Pancreas (tissue), 10 donors: ENCODE results near the gene CHCHD3. TPM values are rescaled to one million over a fixed set of nuclear protein-coding genes. Genes with fewer than 3 reads are reported as not detected.

Experiments used
- ATAC-seq, 4 donors: fragments of 200-7000 bp; cut with Tn5 transposase; one replicate each; pipeline versions ENCODE4 v1.8.0 to v1.9.1; 2020; ENCODE audit warnings: mild to moderate bottlenecking in 4 of 4, moderate library complexity in 4 of 4
- DNase-seq, 6 donors: peaks; one replicate each; pipeline ENCODE4 v3.0.0-alpha.2; 2020
- FAIRE-seq: peaks from 2 replicates; lab custom pipeline; 2012; peaks lifted over from hg19 to GRCh38; lab: Jason Lieb, UNC
- H3K27ac ChIP-seq, 4 donors: fragments of 200-600 bp; sonication (generic); 1 replicate in 3 of 4; 2 replicates in 1 of 4; pipeline versions ENCODE4 v1.5.0 to v1.8.0; 2020
- H3K27me3 ChIP-seq, 4 donors: fragments of 200-600 bp; one replicate each; pipeline ENCODE4 v1.8.0; 2021
- H3K36me3 ChIP-seq, 3 donors: fragments of 200-600 bp; sonication (generic) in 1 of 3; one replicate each; pipeline versions ENCODE4 v1.5.0 to v1.8.0; 2020 to 2021
- H3K4me1 ChIP-seq, 3 donors: fragments of 200-600 bp; one replicate each; pipeline ENCODE4 v1.8.0; 2021
- H3K4me3 ChIP-seq, 4 donors: fragments of 200-600 bp; sonication (generic) in 2 of 4; one replicate each; pipeline versions ENCODE4 v1.5.0 to v1.8.0; 2020 to 2021
- H3K9me3 ChIP-seq, 4 donors: fragments of 200-600 bp; one replicate each; pipeline ENCODE4 v1.8.0; 2021
- CTCF ChIP-seq, 4 donors: fragments of 200-600 bp; sonication (generic) in 3 of 4; IDR thresholded peaks; one replicate each; pipeline versions ENCODE4 v1.5.0 to v1.8.0; 2021; ENCODE audit warnings: antibody characterized with exemption in 4 of 4
- WGBS, 2 donors: extraction: QIAGEN DNeasy Blood & Tissue Kit; methylation state at CpG; one replicate each; pipeline ENCODE4 v1.1.7; 2013; 5-methylcytosine and 5-hydroxymethylcytosine counted together
- intact Hi-C, 3 donors: fragments of 100-400 bp; cut with DNase I; formaldehyde crosslinking; loops; one replicate each; pipeline versions ENCODE4 v1.11.1 to v1.14.2; 2022
- polyA plus RNA-seq, 2 donors: library from polyadenylated mRNA; stranded (reverse); fragments of 200-250 nt; gene quantifications; one replicate each; pipeline ENCODE4 v1.2.3, GENCODE V29; 2013
- total RNA-seq, 6 donors: library from RNA; stranded (reverse); fragmentation: NEBNext Ultra II Directional in 4 of 6; extraction: Animal tissue kit (Norgen Biotek cat#: 25700) in 4 of 6; gene quantifications; one replicate each; pipeline versions ENCODE4 v1.2.1 to v1.2.4, GENCODE V29; 2021 to 2023
- donor health status: healthy with polysubstance abuse.
- donor health status: DM: no; HTN: no; CAD: no; lungs with moderate emphysema.
- donor health status: DM: no; HTN: no; CAD: no.
- donor health status: control.
- donor health status: control.
- donor health status: Bipolar disorder and iron deficiency.
- donor health status: DM: yes; HTN: yes; CAD: no.
- donor health status: DM: no; HTN: no; CAD: no.
- donor health status: DM: no; HTN: no; CAD: no.
- donor health status: DM: yes; HTN: yes; CAD: no.

Gene CHCHD3
- total and polyA plus RNA-seq, 8 donors, result 7.9 to 23.2 (median 19.3) TPM

GRCh38 chr7:132944774-132945173 lies 137.1 kb downstream of the CHCHD3 start:
- no peaks in the 10 kb centered on the region for H3K9me3 ChIP-seq
- FAIRE-seq (no peak), DNase-seq (no peak), ATAC-seq (no peak)
- WGBS, 2 donors, result 95 to 96% methylated on average over 3 of the region's 3 CpGs
- no peak overlapping the region for H3K4me3 ChIP-seq
- H3K27ac ChIP-seq, result no peak overlapping the region
- H3K27me3 ChIP-seq, result no peaks in the 10 kb centered on the region
- intact Hi-C loops, result no loop called here
- no peaks in the 10 kb centered on the region for H3K36me3 ChIP-seq
- no peaks in the 10 kb centered on the region for H3K4me1 ChIP-seq
- TF ChIP-seq CTCF (IDR thresholded peaks at IDR 0.05), result no peak

- no peaks in the 10 kb centered on the region for H3K27me3 ChIP-seq
- FAIRE-seq (no peak), ATAC-seq (no peak), DNase-seq (no peak)
- H3K4me3 ChIP-seq, result no peak overlapping the region
- no peaks in the 10 kb centered on the region for H3K4me1 ChIP-seq
- no peaks in the 10 kb centered on the region for H3K36me3 ChIP-seq
- H3K9me3 ChIP-seq, result no peaks in the 10 kb centered on the region
- intact Hi-C loops, result no loop called here
- WGBS, 2 donors, result 98% methylated on average over 1 of the region's 1 CpG
- no peak overlapping the region for H3K27ac ChIP-seq
- TF ChIP-seq CTCF (IDR thresholded peaks at IDR 0.05), result no peak
These were observed 138.2 kb downstream of the CHCHD3 start for GRCh38 chr7:132943645-132944044.

- H3K36me3 ChIP-seq, result no peaks in the 10 kb centered on the region
- H3K9me3 ChIP-seq, result no peaks in the 10 kb centered on the region
- TF ChIP-seq CTCF (IDR thresholded peaks at IDR 0.05), result no peak
- ATAC-seq (no peak), DNase-seq (no peak), FAIRE-seq (no peak)
- H3K4me3 ChIP-seq, result no peak overlapping the region
- no peak overlapping the region for H3K27ac ChIP-seq
- H3K27me3 ChIP-seq, result no peaks in the 10 kb centered on the region
- intact Hi-C loops, result no loop called here
- H3K4me1 ChIP-seq, result no peaks in the 10 kb centered on the region
- WGBS, 2 donors, result 80 to 88% methylated on average over 1 of the region's 1 CpG
These were observed 139.2 kb downstream of the CHCHD3 start for GRCh38 chr7:132942701-132943100.

GRCh38 chr7:132941905-132942304 lies 140.0 kb downstream of the CHCHD3 start:
- intact Hi-C loops, result no loop called here
- FAIRE-seq (no peak), ATAC-seq (no peak), DNase-seq (no peak)
- Histone ChIP-seq H3K27me3 (no peaks in the 10 kb centered on the region), H3K4me1 (no peaks in the 10 kb centered on the region), H3K27ac (no peak overlapping the region), H3K9me3 (no peaks in the 10 kb centered on the region), H3K4me3 (no peak overlapping the region), H3K36me3 (no peaks in the 10 kb centered on the region)
- no peak for TF ChIP-seq CTCF (IDR thresholded peaks at IDR 0.05)
- 93 to 95% methylated on average over 4 of the region's 4 CpGs for WGBS, 2 donors

GRCh38 chr7:132941428-132941827 lies 140.5 kb downstream of the CHCHD3 start:
- no peaks in the 10 kb centered on the region for H3K4me1 ChIP-seq
- H3K27ac ChIP-seq, result no peak overlapping the region
- DNase-seq (no peak), ATAC-seq (no peak), FAIRE-seq (no peak)
- no peak for TF ChIP-seq CTCF (IDR thresholded peaks at IDR 0.05)
- no peaks in the 10 kb centered on the region for H3K9me3 ChIP-seq
- intact Hi-C loops, result no loop called here
- 90 to 92% methylated on average over 4 of the region's 4 CpGs for WGBS, 2 donors
- H3K36me3 ChIP-seq, result no peaks in the 10 kb centered on the region
- no peak overlapping the region for H3K4me3 ChIP-seq
- H3K27me3 ChIP-seq, result no peaks in the 10 kb centered on the region
